Activated T-helper 2 cell treated with anti-CD3 and anti-CD28 coated beads, Interferon-gamma antibody, Interleukin-2, Interleukin-4, amounts not matched to agents 10 μg/mL and 5 μg/mL and 100 μg/mL, durations not matched to agents 14 hours and 24 hours and 36 hours (primary cell): ENCODE data around the gene DNHD1. TPM values are rescaled to one million over a fixed set of nuclear protein-coding genes. Genes with fewer than 3 reads are reported as not detected.

Source experiments
- DNase-seq: peaks from one replicate; pipeline ENCODE4 v3.0.0; 2021; ENCODE audit warnings: low spot score
- H3K27ac Mint-ChIP-seq: one replicate; pipeline ENCODE4 v1.8.0; 2021; ENCODE audit warnings: mixed read lengths
- H3K27me3 Mint-ChIP-seq: one replicate; pipeline ENCODE4 v1.8.0; 2021; ENCODE audit warnings: low read depth, mixed read lengths
- H3K36me3 Mint-ChIP-seq: one replicate; pipeline ENCODE4 v1.8.0; 2021; ENCODE audit warnings: low read depth, mixed read lengths
- H3K4me1 Mint-ChIP-seq: one replicate; pipeline ENCODE4 v1.8.0; 2021; ENCODE audit warnings: low read depth, mixed read lengths
- H3K4me3 Mint-ChIP-seq: one replicate; pipeline ENCODE4 v1.8.0; 2021; ENCODE audit warnings: low read depth, mild to moderate bottlenecking, moderate library complexity, mixed read lengths
- H3K9me3 Mint-ChIP-seq: one replicate; pipeline ENCODE4 v1.8.0; 2021; ENCODE audit warnings: mixed read lengths
- intact Hi-C: fragments of 100-400 bp; cut with micrococcal nuclease; formaldehyde crosslinking; loops from one replicate; pipeline ENCODE4 v1.15.1; 2023
- total RNA-seq: library from RNA; stranded (reverse); gene quantifications from 2 replicates; pipeline ENCODE4 v1.2.3, GENCODE V29; 2022

The DNHD1 gene, protein sequence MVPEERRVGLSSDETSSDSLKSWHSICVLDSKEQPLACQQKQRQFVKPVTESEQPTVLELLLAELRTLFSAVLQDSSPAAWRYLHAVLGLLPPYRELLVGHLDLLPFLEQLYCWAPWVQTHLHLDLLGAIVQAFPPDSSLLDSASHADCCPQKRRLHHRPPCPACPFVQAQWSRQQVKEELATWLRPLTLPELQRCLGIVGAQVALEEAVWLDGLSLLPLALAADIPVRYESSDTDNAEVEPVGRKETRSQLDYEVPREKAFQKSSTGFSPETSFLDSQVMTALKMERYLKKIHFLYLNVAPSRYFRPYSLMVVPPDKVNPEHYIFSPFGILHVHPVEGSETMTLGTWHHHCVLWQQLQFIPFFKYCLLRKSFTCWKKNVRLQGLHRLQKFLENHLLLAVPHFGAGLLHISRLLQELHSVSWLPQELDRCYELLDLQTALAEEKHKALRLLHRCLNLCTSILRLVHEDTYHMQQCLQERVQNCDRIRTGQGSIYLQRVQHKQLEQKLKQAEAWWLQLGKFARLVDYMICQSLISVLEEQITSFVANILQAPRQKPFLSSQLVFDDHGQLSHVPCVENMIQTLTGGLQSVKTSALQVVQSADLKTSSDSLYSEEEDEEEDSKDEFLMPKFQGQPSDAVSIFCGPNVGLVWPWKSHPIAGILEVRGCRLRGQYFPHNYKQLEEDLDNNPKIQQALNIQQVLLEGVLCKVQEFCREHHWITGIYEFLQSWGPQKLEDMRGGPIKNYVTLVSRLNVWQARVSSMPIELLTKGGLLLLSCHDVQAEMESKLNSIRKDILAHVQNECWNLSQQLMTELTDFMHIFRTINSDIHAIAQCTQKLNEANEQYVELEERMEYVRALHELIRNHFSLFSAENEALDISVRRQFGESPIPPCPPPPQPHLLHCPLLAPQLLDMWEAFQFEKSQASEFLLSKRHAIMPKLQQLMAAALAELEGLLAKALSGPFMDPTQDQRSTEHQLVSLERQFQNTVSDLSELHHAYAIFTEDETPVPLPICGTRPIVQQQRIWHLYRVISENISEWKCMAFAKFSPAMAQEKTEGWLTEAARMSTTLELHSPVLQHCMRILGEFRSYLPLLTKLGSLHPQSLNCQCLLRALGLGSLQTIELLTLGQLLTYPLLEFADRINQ (N-terminal part only)
- total RNA-seq = 27.5 and 28.8 TPM in 2 replicates

DNA sequence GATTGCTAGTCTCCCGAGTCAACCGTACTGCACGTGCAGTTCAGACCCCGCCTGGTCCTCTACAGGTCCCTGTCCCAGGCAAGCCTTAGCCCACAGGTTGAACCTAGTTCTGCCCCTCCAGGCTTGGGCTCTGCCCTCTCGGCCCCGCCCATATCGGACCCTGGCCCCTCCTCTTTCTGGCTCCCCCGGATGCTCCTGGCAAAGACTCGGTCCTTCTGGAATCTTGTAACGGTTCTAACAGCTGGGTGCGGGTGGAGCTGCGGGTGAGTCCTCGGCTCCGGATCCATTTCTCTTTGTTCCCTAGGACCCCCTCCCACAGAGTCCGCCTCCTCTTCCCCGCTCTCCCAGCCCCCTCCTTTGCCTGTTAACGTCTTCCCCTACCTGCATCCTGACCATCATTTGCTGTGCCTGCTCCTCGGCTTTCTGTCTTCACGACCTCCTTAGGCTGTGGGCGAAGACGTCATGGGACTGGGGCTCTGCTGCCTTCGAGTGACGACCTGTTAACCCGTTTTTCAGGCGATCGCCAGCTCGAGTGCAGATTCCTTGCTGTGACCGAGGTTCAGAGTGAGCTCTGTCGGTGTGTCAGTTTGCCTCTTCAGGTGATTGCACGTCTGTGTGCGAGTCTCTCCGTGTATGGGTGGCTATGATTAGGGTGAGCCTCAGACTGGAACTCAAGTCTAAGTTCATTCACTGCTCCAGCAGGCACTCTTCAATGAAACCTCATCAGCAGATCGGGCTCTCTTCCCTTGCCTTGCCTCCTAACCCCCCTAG is at the start of gene DNHD1:
Gene DNHD1, plus strand, starts transcription at position 212 of the 771 bp plus-strand sequence. CDS start 936 bp downstream, outside the sequence.
- Mint-ChIP-seq H3K4me1 (peaks cover 3% of the 10 kb centered on the region), H3K4me3 (no peak within 1 kb of the TSS)

DNA sequence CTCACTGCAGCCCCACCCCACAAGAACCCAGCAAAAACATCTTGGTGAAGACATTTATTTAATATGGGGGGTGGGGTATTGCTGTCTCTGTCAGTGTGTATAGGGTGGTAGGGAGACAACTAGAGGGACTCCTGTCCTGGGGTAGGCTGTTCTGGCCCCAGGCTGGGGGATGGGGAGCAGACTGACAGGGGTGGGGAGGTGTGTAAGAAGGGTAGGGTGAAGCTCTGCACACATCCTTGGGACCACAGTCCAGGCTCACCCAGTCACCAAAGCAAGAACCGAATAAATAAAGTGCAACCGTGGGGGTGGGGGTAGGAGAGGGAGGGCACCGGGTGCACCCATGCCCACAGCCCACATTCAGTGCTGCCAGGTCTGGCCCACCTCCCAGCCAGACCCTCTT is 48.5 kb upstream of the DNHD1 start:
- no peak overlapping the region for H3K27ac Mint-ChIP-seq
- no peaks in the 10 kb centered on the region for H3K36me3 Mint-ChIP-seq
- H3K4me1 Mint-ChIP-seq = no peaks in the 10 kb centered on the region
- H3K9me3 Mint-ChIP-seq = no peaks in the 10 kb centered on the region
- H3K27me3 Mint-ChIP-seq = peaks cover 10% of the 10 kb centered on the region
- DNase-seq = no peak
- intact Hi-C loops = no loop called here
- H3K4me3 Mint-ChIP-seq = no peak overlapping the region

More for the DNA sequence above, at the start of gene DNHD1:
- H3K27me3 Mint-ChIP-seq = no peaks in the 10 kb centered on the region
- H3K27ac Mint-ChIP-seq = no peak within 1 kb of the TSS
- intact Hi-C loops = no loop called here
- H3K36me3 Mint-ChIP-seq = peaks cover 55% of the 10 kb centered on the region
- H3K9me3 Mint-ChIP-seq = no peaks in the 10 kb centered on the region
- no peak for DNase-seq

DNA sequence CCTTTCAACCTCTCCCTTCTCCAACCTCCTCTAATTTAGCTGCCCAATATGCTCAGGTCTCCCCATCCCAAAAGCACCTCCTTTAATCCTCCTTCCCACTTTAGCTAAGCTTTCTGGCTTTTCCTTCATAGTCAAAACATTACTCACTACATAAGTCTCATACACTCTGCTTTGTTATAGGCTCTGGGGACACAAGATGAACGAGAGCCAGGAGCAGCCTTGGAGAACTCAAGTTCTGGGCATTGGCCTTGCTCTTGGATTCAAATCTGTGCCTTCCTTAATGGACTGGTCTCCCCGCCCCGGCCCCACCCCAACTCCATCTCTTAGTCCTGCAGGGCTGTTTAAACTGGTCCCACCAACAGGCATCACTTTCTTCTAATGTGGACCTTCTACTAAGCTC is 44.9 kb upstream of the DNHD1 start:
- Mint-ChIP-seq H3K27ac (no peak overlapping the region), H3K27me3 (no peaks in the 10 kb centered on the region), H3K4me1 (no peaks in the 10 kb centered on the region), H3K36me3 (no peaks in the 10 kb centered on the region), H3K4me3 (no peak overlapping the region), H3K9me3 (no peaks in the 10 kb centered on the region)
- intact Hi-C loops = no loop called here
- no peak for DNase-seq

DNA sequence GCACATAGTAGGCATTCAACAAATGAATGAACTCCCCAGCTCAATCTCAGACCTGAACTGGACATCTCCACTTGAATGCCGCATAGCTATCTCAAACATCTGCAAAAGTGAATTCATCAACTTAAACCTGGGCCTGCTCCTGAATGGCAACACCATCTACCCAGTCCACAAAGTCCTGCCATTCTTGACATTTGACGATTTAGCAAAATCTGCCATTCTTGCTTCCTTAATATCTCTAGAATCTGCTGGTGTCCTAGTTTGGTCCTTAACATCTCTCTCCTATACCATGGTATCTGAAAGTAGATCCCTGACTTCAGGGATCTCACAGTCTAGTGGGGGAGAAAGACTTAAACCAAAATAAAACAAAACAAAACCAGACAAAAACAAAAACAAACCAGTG is 43.9 kb upstream of the DNHD1 start:
- Mint-ChIP-seq H3K27me3 (no peaks in the 10 kb centered on the region), H3K4me3 (no peak overlapping the region), H3K4me1 (no peaks in the 10 kb centered on the region), H3K27ac (no peak overlapping the region), H3K9me3 (no peaks in the 10 kb centered on the region), H3K36me3 (no peaks in the 10 kb centered on the region)
- no peak for DNase-seq
- intact Hi-C loops = no loop called here

DNA sequence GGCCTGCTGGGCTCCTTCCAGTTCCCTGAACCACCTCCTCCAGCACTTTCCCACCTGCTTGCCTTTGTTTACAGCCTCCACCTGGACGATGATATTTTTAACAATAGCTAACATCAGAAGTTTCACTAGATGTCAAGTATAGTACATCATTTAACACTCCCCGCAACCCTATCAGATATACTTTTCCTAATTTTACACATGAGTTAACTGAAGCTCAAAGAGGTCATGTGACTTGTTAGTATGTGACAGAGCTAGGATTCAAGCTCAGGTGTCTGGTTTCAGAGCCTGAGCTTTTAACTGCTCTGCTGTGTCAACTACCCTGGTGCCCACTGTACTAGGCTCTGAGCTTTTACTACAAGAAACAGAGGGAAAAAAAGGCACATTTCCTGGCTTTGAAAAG is 42.0 kb upstream of the DNHD1 start:
- H3K9me3 Mint-ChIP-seq = no peaks in the 10 kb centered on the region
- H3K4me1 Mint-ChIP-seq = no peaks in the 10 kb centered on the region
- DNase-seq = no peak
- H3K4me3 Mint-ChIP-seq = no peak overlapping the region
- intact Hi-C loops = no loop called here
- no peaks in the 10 kb centered on the region for H3K36me3 Mint-ChIP-seq
- H3K27ac Mint-ChIP-seq = no peak overlapping the region
- H3K27me3 Mint-ChIP-seq = no peaks in the 10 kb centered on the region

DNA sequence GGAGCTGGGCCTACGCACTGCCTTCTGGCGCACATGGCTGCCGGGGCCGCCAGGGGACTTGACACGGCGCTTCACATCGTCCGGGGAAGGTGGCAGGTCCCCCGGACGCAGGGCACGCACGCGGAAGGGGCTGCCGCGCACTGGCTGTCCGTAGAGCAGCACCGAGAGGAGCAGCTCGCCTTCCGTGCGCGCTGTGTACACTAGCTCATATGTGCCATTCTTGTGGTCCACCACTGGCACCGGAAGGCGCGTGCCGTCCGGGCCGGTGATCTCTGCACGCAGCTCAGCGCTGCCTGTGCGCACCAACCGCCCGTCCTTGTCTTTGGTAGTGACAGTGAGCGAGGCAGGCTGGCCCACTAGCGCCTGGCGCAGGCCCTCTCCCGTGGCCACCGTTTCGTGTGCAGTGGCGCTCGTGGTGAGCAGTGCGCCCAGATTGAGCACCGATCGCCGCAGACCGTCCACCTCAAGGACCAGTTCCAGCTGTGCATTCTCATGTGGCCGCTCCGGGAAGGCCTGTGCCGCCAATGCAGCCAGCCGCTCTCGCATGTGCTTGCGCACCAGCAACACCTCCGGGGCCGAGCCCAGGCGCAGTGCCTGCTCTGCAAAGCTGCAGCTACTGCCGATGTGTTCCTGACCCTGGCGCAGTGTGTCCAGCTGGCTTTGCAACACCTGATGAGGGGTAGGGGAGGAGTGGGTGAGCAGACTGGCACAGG is 40.6 kb upstream of the DNHD1 start:
- Mint-ChIP-seq H3K9me3 (no peaks in the 10 kb centered on the region), H3K4me3 (no peak overlapping the region), H3K4me1 (no peaks in the 10 kb centered on the region), H3K36me3 (no peaks in the 10 kb centered on the region), H3K27ac (no peak overlapping the region), H3K27me3 (no peaks in the 10 kb centered on the region)
- intact Hi-C loops = no loop called here
- no peak for DNase-seq

DNA sequence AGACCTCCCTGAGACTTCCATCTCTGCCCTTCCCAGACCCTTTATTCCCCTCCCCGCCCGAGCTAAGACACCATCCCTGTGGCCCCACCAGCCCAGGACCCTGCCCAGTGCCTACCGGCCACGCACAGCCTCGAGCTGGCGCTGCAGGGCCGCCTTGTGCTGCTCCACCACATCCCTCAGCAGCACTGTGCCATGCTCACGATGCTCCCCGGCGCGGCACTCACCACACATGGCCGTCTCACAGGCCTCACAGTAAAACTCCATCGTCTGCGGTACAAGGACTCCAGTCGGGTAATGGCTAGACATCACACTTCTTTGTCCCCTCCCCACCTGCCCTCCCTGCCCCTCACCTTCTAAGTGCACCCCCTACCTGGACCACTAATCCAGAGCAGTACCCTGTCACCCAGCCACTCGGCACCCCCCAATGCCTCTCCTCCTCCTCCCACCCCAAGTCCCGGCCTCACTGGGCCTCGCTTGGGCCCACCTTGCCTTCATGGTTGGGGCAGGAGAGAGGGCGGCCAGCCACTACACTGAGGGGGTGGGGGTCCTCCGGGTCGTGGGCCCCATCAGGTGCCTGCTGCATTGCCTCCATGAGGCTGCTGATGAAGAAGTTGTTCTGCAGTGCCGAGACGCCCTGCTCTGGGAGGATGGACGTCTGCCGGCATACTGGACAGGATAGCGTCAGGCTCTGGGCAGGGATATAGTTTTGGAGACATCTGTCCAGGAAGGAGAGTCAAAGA is 39.3 kb upstream of the DNHD1 start:
- Mint-ChIP-seq H3K4me1 (no peaks in the 10 kb centered on the region), H3K27me3 (no peaks in the 10 kb centered on the region), H3K27ac (no peak overlapping the region), H3K36me3 (no peaks in the 10 kb centered on the region), H3K4me3 (no peak overlapping the region), H3K9me3 (no peaks in the 10 kb centered on the region)
- intact Hi-C loops = no loop called here
- no peak for DNase-seq

DNA sequence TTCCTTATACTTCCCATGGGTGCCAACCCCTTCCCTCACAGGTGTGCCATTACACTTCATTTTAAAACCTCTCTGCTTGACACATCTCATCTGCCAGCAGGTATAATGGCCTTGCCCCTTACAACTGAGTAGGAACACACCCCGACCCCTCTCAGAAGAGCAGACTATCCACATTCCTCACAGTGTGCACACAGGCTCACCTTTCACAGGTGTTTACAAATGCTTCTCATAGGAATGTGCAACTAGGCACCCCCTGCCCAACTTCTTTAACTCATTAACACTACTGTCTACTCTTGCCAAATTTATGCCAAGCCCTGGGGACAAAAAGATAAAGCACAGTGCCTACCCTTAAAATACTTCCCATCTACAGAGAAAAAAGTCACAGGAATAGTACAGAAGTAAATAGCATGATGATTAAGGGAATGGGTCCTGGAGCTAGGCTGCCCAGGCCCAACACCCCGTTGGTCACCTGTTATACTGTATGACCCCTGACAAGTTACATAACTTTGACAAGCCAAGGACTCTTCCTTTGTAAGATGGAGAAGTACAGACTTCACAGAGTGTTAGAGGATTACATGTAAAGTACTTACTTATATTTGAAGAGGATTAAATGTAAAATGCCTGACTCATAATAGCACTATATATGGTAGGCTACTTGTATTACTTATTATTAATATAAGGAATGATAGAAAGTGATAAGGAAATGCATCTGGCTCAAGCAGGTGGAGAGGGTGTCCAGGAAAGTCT is 38.6 kb upstream of the DNHD1 start:
- Mint-ChIP-seq H3K4me1 (no peaks in the 10 kb centered on the region), H3K27ac (no peak overlapping the region), H3K9me3 (no peaks in the 10 kb centered on the region), H3K36me3 (no peaks in the 10 kb centered on the region), H3K4me3 (no peak overlapping the region), H3K27me3 (no peaks in the 10 kb centered on the region)
- DNase-seq = no peak
- intact Hi-C loops = no loop called here

DNA sequence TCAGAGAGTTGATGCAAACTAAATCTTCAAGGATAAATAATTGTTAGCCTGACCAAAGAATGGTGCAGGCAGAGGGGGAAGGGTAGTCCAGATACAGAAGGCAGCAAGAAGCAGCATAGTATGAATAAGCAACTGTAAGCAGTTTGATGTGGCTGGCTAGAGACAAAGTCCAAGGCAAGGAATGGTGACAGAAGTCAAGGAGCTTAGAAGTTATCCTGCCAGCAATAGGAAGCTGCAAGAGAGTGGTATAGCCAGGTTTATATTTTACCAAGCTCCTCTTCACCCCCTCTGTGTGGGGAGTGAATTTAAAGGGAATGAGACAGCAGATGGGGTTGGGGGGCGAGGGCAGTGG is 38.0 kb upstream of the DNHD1 start:
- no peak overlapping the region for H3K27ac Mint-ChIP-seq
- no peaks in the 10 kb centered on the region for H3K36me3 Mint-ChIP-seq
- intact Hi-C loops = no loop called here
- H3K4me3 Mint-ChIP-seq = no peak overlapping the region
- H3K27me3 Mint-ChIP-seq = no peaks in the 10 kb centered on the region
- H3K4me1 Mint-ChIP-seq = no peaks in the 10 kb centered on the region
- no peak for DNase-seq
- no peaks in the 10 kb centered on the region for H3K9me3 Mint-ChIP-seq

DNA sequence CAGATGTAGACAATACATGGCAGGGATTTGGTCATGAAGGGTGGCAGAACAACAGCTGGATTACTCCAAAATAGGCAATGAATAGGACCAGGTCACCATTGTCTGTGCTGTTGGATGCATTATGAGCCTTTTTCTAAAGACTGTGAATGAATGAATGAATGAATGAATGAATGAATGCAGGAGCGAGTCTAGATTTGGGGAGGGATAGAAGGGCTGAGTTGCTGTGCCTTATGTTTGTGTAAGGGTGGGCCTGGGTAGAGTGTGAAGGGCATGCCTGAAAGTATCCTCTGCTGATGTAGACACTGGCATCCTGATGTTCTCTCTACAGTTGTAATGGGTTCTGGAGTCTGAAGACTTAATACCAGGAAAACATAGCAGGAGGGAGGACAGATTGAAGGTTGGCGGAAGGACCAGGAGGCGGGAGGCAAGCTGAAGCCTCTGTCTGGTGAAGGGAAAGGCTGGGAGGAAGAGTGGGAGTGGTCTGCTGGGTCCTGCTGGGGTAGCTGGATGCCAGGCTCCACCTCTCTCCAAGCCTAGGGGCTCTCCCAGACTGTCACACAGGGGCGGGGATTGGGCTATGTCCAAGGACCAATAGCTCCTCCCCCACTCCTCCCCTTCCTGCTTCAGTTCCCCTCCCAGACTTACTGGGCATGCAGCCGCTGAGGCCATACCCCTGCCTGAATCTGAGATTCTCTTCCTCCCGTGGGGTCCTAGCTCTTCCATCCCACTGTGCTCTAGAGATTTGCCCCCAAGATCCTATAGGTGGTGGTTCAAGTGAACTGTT is 28.2 kb upstream of the DNHD1 start:
- H3K27me3 Mint-ChIP-seq = peaks cover 21% of the 10 kb centered on the region
- DNase-seq = no peak
- no peaks in the 10 kb centered on the region for H3K36me3 Mint-ChIP-seq
- H3K9me3 Mint-ChIP-seq = no peaks in the 10 kb centered on the region
- no peak overlapping the region for H3K27ac Mint-ChIP-seq
- peaks cover 13% of the 10 kb centered on the region for H3K4me1 Mint-ChIP-seq
- intact Hi-C loops = no loop called here
- H3K4me3 Mint-ChIP-seq = no peak overlapping the region
